ENCODE results near the gene MYOZ3. TPM values are rescaled to one million over a fixed set of nuclear protein-coding genes. Genes with fewer than 3 reads are reported as not detected.

The MYOZ3 gene
- total and polyA plus RNA-seq, 10 of the 15 experiments (the other 5 are each of a cell fraction or from before 2014, with no cell fraction given): 0.04 to 1.1 (median 0.10) TPM; not detected in 4

DNA sequence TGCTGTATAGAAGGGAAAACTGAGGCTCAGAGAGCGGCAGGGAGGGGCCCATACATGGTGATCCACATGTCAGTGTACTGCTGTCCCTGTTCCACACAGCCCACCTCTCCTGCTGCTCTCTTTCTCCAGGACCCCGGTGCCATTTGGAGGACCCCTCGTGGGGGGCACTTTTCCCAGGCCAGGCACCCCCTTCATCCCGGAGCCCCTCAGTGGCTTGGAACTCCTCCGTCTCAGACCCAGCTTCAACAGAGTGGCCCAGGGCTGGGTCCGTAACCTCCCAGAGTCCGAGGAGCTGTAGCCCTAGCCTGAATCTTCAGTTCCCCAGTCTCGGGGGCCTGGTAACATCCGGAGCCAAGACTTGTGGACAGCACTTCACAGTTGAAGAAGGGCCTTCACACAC, 15.5 kb downstream of the MYOZ3 start:
- Histone ChIP-seq H3K4me3 (no peak overlapping the region), H3K4me2 (ENCODE audit: control insufficient read depth, insufficient read depth) (no peak overlapping the region), H4K20me1 (ENCODE audit: control insufficient read depth, insufficient read depth) (no peaks in the 10 kb centered on the region), H3K9me3 (replicated peaks; ENCODE audit: control insufficient read depth, insufficient read depth, low read length) (no peaks in the 10 kb centered on the region), H3K27me3 (replicated peaks in 1 of 2; ENCODE audit: control insufficient read depth in 2 of 2, insufficient read depth in 2 of 2, low read length in 1 of 2) (peaks cover 0 to 5% of the 10 kb centered on the region in 2 experiments; a peak in 1 of 4 replicates), H3K9ac (ENCODE audit: control insufficient read depth, insufficient read depth, low read length) (no peak overlapping the region), H3K79me2 (ENCODE audit: control insufficient read depth, insufficient read depth, low read length) (no peaks in the 10 kb centered on the region), H3K27ac (ENCODE audit: control insufficient read depth, insufficient read depth) (no peak overlapping the region), H3K36me3 (ENCODE audit: control insufficient read depth in 2 of 2, insufficient read depth in 2 of 2, low read length in 1 of 2) (no peaks in the 10 kb centered on the region), H2AFZ (ENCODE audit: control insufficient read depth, low read depth, low read length) (no peak overlapping the region), H3K4me1 (ENCODE audit: control insufficient read depth, insufficient read depth, low read length) (no peaks in the 10 kb centered on the region)
- ChIA-PET CTCF (no interaction called here), RAD21 (ENCODE audit: unreplicated experiment) (interaction anchor here (0.7 kb wide), 1 partner anchor 430 kb away, joined by 4 read pairs; no protein-coding TSS in a partner anchor), SMC1A (ENCODE audit: uncharacterized antibody, unreplicated experiment) (no interaction called here), POLR2A (no interaction called here)
- intact Hi-C loops (cut with micrococcal nuclease; ENCODE audit: unreplicated experiment): no loop called here
- no peak for DNase-seq (ENCODE audit: low read depth, low spot score)
- in situ Hi-C loops (cut with MboI): no loop called here
- WGBS (ENCODE audit: insufficient coverage, insufficient replicate concordance, low lambda C conversion rate, missing lambda C conversion rate): 72% methylated on average over 9 of the region's 9 CpGs
- ATAC-seq: no peak
- no peak for FAIRE-seq
- no TSS peak for BruUV-seq (replicated peaks)
- no peak for TF ChIP-seq MTA2 (IDR thresholded peaks at IDR 0.05; ENCODE audit: low read depth)
- no peak for TF ChIP-seq CBFB (IDR thresholded peaks at IDR 0.05; ENCODE audit: low read depth)
- no peak for TF ChIP-seq CTCF (IDR thresholded peaks at IDR 0.05 in 2 of 3, conservative IDR thresholded peaks at IDR 0.05 in 1 of 3; ENCODE audit: control insufficient read depth in 2 of 3, extremely low read depth in 1 of 3, insufficient read depth in 1 of 3, low read depth in 3 of 3, low read length in 3 of 3)
- TF ChIP-seq SMAD5 (IDR thresholded peaks at IDR 0.05; ENCODE audit: low read depth): no peak
- TF ChIP-seq TCF7 (IDR thresholded peaks at IDR 0.05; ENCODE audit: borderline replicate concordance): no peak
- TF ChIP-seq RELA (IDR thresholded peaks at IDR 0.05; ENCODE audit: borderline replicate concordance, partially characterized antibody): no peak
- no peak for TF ChIP-seq SKIL (IDR thresholded peaks at IDR 0.05; ENCODE audit: low read depth, poor library complexity, severe bottlenecking)
- TF ChIP-seq NFIC (IDR thresholded peaks at IDR 0.05; ENCODE audit: low read depth, low read length): no peak
- TF ChIP-seq RAD51 (IDR thresholded peaks at IDR 0.05): no peak
- TF ChIP-seq SMAD1 (IDR thresholded peaks at IDR 0.05; ENCODE audit: low read depth, partially characterized antibody): no peak
- no peak for TF ChIP-seq NFYB (IDR thresholded peaks at IDR 0.05; ENCODE audit: insufficient read depth, low read depth, low read length)
- TF ChIP-seq, protein P1, sequence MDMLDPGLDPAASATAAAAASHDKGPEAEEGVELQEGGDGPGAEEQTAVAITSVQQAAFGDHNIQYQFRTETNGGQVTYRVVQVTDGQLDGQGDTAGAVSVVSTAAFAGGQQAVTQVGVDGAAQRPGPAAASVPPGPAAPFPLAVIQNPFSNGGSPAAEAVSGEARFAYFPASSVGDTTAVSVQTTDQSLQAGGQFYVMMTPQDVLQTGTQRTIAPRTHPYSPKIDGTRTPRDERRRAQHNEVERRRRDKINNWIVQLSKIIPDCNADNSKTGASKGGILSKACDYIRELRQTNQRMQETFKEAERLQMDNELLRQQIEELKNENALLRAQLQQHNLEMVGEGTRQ (IDR thresholded peaks at IDR 0.05; ENCODE audit: borderline replicate concordance, low read depth, low read length): no peak
- TF ChIP-seq KAT2A (conservative IDR thresholded peaks at IDR 0.05; ENCODE audit: control insufficient read depth, low read depth, low read length): no peak
- no peak for TF ChIP-seq NR2F1 (conservative IDR thresholded peaks at IDR 0.05)
- TF ChIP-seq SREBF1 (IDR thresholded peaks at IDR 0.05; ENCODE audit: low read length): no peak
- no peak for TF ChIP-seq NR2C2 (IDR thresholded peaks at IDR 0.05; ENCODE audit: borderline replicate concordance, control insufficient read depth, insufficient read length, low read depth)
- no peak for TF ChIP-seq EZH2 (IDR thresholded peaks at IDR 0.05; ENCODE audit: borderline replicate concordance, control insufficient read depth, low read depth, low read length)
- TF ChIP-seq ATF3 (IDR thresholded peaks at IDR 0.05; ENCODE audit: borderline replicate concordance, extremely low read depth, low read depth, low read length): no peak
